ENCODE measurements around the gene CT45A1.
A peak's percentile ranks its signal among the peaks of the same experiment; 100 is the strongest.
"Not testable (repeated sequence)": the region's sequence is repeated elsewhere in the genome, so short reads cannot be mapped to it uniquely, and the experiment has no call there.

Gene CT45A1

GRCh38 chrX:135713795-135714194 lies 356 bp downstream of the CT45A1 start:
- no peak for DNase-seq (ENCODE audit: low read depth)
- TF ChIP-seq CTCF (conservative IDR thresholded peaks at IDR 0.05; ENCODE audit: control insufficient read depth, insufficient read depth, low read depth, low read length), result no peak
- H3K4me3 ChIP-seq (ENCODE audit: control insufficient read depth, low read depth, low read length), result no peak overlapping the region

- not testable (repeated sequence) for DNase-seq (ENCODE audit: low read depth); H3K4me3 ChIP-seq (ENCODE audit: control insufficient read depth, low read depth, low read length)
These were observed 21.2 kb downstream of the CT45A1 start for GRCh38 chrX:135734666-135735065.

- peak; percentile 3 for DNase-seq (ENCODE audit: low read depth)
- no peak overlapping the region for H3K4me3 ChIP-seq (ENCODE audit: control insufficient read depth, low read depth, low read length)
- TF ChIP-seq CTCF (conservative IDR thresholded peaks at IDR 0.05; ENCODE audit: control insufficient read depth, insufficient read depth, low read depth, low read length), result no peak
These were observed 24.1 kb downstream of the CT45A1 start for GRCh38 chrX:135737366-135738071.

- peak; percentile 28 for TF ChIP-seq CTCF (conservative IDR thresholded peaks at IDR 0.05; ENCODE audit: control insufficient read depth, insufficient read depth, low read depth, low read length)
- no peak for DNase-seq (ENCODE audit: low read depth)
- no peak overlapping the region for H3K4me3 ChIP-seq (ENCODE audit: control insufficient read depth, low read depth, low read length)
These were observed 27.3 kb downstream of the CT45A1 start for GRCh38 chrX:135740681-135741149.

GRCh38 chrX:135741192-135741715 lies 27.8 kb downstream of the CT45A1 start:
- no peak overlapping the region for H3K4me3 ChIP-seq (ENCODE audit: control insufficient read depth, low read depth, low read length)
- no peak for DNase-seq (ENCODE audit: low read depth)
- no peak for TF ChIP-seq CTCF (conservative IDR thresholded peaks at IDR 0.05; ENCODE audit: control insufficient read depth, insufficient read depth, low read depth, low read length)

GRCh38 chrX:135744739-135745138 lies 31.3 kb downstream of the CT45A1 start:
- DNase-seq (ENCODE audit: low read depth); H3K4me3 ChIP-seq (ENCODE audit: control insufficient read depth, low read depth, low read length): not testable (repeated sequence)

GRCh38 chrX:135768091-135768490 lies 54.7 kb downstream of the CT45A1 start, which contains the start of gene CT45A3:
Gene CT45A3, minus strand, starts transcription at chrX:135768191. Its CDS starts 3,747 bp downstream, at chrX:135764444.
- not testable (repeated sequence) for DNase-seq (ENCODE audit: low read depth); H3K4me3 ChIP-seq (ENCODE audit: control insufficient read depth, low read depth, low read length)
